K562 (cell line): Measurements from ENCODE around the gene SET. TPM values are rescaled to one million over a fixed set of nuclear protein-coding genes. Genes with fewer than 3 reads are reported as not detected.
A peak's percentile ranks its signal among the peaks of the same experiment; 100 is the strongest.

Experiments used
- ATAC-seq: fragments of 200-7000 bp; cut with Tn5 transposase; 3 replicates; pipeline ENCODE4 v1.9.1; 2020; ENCODE audit warnings: moderate library complexity
- BruUV-seq: library from RNA; stranded (reverse); fragments of 400-500 nt; replicated peaks from 2 replicates; lab custom pipeline; 2021; lab: Mats Ljungman, UMichigan
- CTCF ChIA-PET: fragments of 300-600 bp; formaldehyde crosslinking; extraction: SDS; loops from one replicate; lab custom pipeline; 2021; ENCODE audit warnings: low intra/inter-chr PET ratio; lab: Yijun Ruan, JAX
- POLR2A ChIA-PET: fragments of 300-600, 350-650 bp; sonication (Branson Sonifier 250); formaldehyde crosslinking; extraction: SDS; loops from one replicate; lab custom pipeline; 2021; ENCODE audit warnings: antibody characterized with exemption, inconsistent platforms; lab: Yijun Ruan, JAX
- DNase-seq, 4 experiments: peaks; one replicate each; pipeline versions ENCODE4 v3.0.0 to v3.0.0-alpha.2; 2011 to 2018; ENCODE audit warnings: low spot score in 3 of 4, mixed read lengths in 3 of 4; ENCODE audit errors: extremely low read depth in 1 of 4
- FAIRE-seq: peaks from 2 replicates; lab custom pipeline; 2011; peaks lifted over from hg19 to GRCh38; lab: Jason Lieb, UNC
- H2AFZ ChIP-seq: 2 replicates; pipeline ENCODE4 v1.6.0; 2011; ENCODE audit warnings: low read depth, low read length, control low read depth, inconsistent platforms
- H3K27ac ChIP-seq: fragments of 200-600 bp; 3 replicates; pipeline ENCODE4 v1.8.0; 2011; ENCODE audit warnings: low read depth, mild to moderate bottlenecking, control low read depth, inconsistent platforms, low read length, moderate library complexity, mixed read lengths; ENCODE audit errors: extremely low read depth
- H3K27me3 ChIP-seq, 2 experiments: fragments of 300-600 bp in 1 of 2; 2 replicates in 1 of 2; 3 replicates in 1 of 2; pipeline versions ENCODE4 v1.6.0 to v1.8.0; 2011; ENCODE audit warnings: inconsistent platforms in 2 of 2, low read length in 2 of 2, mild to moderate bottlenecking in 1 of 2, mixed read lengths in 1 of 2, moderate library complexity in 1 of 2; ENCODE audit not compliant: control insufficient read depth in 2 of 2, insufficient read depth in 2 of 2
- H3K36me3 ChIP-seq: fragments of 300-600 bp; 3 replicates; pipeline ENCODE4 v1.8.0; 2011; ENCODE audit warnings: mild to moderate bottlenecking, low read length, inconsistent platforms; ENCODE audit not compliant: control insufficient read depth, insufficient read depth
- H3K4me1 ChIP-seq, 2 experiments: fragments of 200-600 bp in 1 of 2; replicated peaks in 1 of 2; 2 replicates in 1 of 2; 3 replicates in 1 of 2; pipeline versions ENCODE4 v1.5.1 to v1.8.0; 2011; ENCODE audit warnings: inconsistent platforms in 2 of 2, low read length in 2 of 2, mild to moderate bottlenecking in 1 of 2, mixed read lengths in 1 of 2, moderate library complexity in 1 of 2; ENCODE audit not compliant: control insufficient read depth in 2 of 2, insufficient read depth in 2 of 2
- H3K4me2 ChIP-seq: 2 replicates; pipeline ENCODE4 v1.6.1; 2011; ENCODE audit warnings: low read length, control low read depth, inconsistent platforms, mixed read lengths; ENCODE audit not compliant: insufficient read depth
- H3K4me3 ChIP-seq: fragments of 200-600 bp; sonication (generic), shearing (Covaris generic); 2 replicates; pipeline ENCODE4 v1.5.1; 2016; ENCODE audit warnings: control low read depth, inconsistent platforms
- H3K79me2 ChIP-seq: fragments of 200-600 bp; 3 replicates; pipeline ENCODE4 v1.8.0; 2011; ENCODE audit warnings: low read length, inconsistent platforms; ENCODE audit not compliant: control insufficient read depth, insufficient read depth
- H3K9ac ChIP-seq, 2 experiments: 2 replicates each; pipeline versions ENCODE4 v1.6.0 to v1.6.1; 2011; ENCODE audit warnings: low read depth in 2 of 2, low read length in 2 of 2, control low read depth in 1 of 2, inconsistent platforms in 1 of 2, mild to moderate bottlenecking in 1 of 2, mixed read lengths in 1 of 2; ENCODE audit not compliant: insufficient read depth in 1 of 2
- H3K9me1 ChIP-seq: one replicate; pipeline ENCODE4 v1.6.0; 2011; ENCODE audit warnings: inconsistent platforms, mild to moderate bottlenecking, low read length, moderate library complexity; ENCODE audit not compliant: control insufficient read depth, insufficient read depth
- H3K9me3 ChIP-seq: replicated peaks from 2 replicates; pipeline ENCODE4 v1.5.1; 2011; ENCODE audit warnings: low read depth, low read length, inconsistent platforms; ENCODE audit not compliant: control insufficient read depth, insufficient read depth
- H4K20me1 ChIP-seq: replicated peaks from 2 replicates; pipeline ENCODE4 v1.6.1; 2011; ENCODE audit warnings: low read length, inconsistent platforms, mixed read lengths; ENCODE audit not compliant: control insufficient read depth, insufficient read depth
- PRDM10 ChIP-seq: fragments of 450-650 bp; IDR thresholded peaks from 2 replicates; pipeline ENCODE4 v1.6.1; 2018; ENCODE audit not compliant: partially characterized antibody
- ZBTB33 ChIP-seq: sonication (generic); formaldehyde crosslinking; IDR thresholded peaks from 2 replicates; pipeline ENCODE4 v1.8.1; 2023; ENCODE audit warnings: mild to moderate bottlenecking, missing genetic modification reagents
- ZNF24 ChIP-seq: fragments of 450-650 bp; IDR thresholded peaks from 2 replicates; pipeline ENCODE4 v1.6.1; 2016
- WGBS: fragments of 100-300 bp; shearing (Covaris generic); methylation state at CpG from one replicate; pipeline ENCODE4 v1.1.6; 2016; ENCODE audit warnings: low coverage, mixed read lengths; ENCODE audit not compliant: insufficient coverage; ENCODE audit errors: missing lambda C conversion rate; 5-methylcytosine and 5-hydroxymethylcytosine counted together
- in situ Hi-C: fragments of 300-500 bp; cut with MboI; formaldehyde crosslinking; loops from 4 replicates; pipeline ENCODE4 v1.15.0; 2018; ENCODE audit warnings: inconsistent platforms, mixed read lengths
- intact Hi-C: fragments of 100-400 bp; cut with micrococcal nuclease; formaldehyde crosslinking; loops from 2 replicates; pipeline ENCODE4 v1.14.2; 2022
- polyA plus RNA-seq, 8 experiments: library from polyadenylated mRNA; depleted of rRNA in 4 of 8; stranded (reverse) in 5 of 8; unstranded in 3 of 8; fragments of >200 nt; fragmentation: Nextera tagmentation in 2 of 8; fragmentation: Illumina TruSeq in 1 of 8; extraction: Ambion mirVana in 2 of 8; extraction: Trizol in 1 of 8; gene quantifications; 2 replicates each; pipeline versions ENCODE4 v1.2.1 to v1.2.3, GENCODE V29; 2011 to 2014; ENCODE audit warnings: inconsistent platforms in 1 of 8, missing spikeins in 1 of 8
- total RNA-seq, 7 experiments: library from RNA; depleted of rRNA in 6 of 7; stranded (reverse); fragments of >200 nt in 6 of 7; fragmentation: Illumina TruSeq in 2 of 7; extraction: Trizol in 2 of 7; gene quantifications; 2 replicates each; pipeline versions ENCODE4 v1.2.1 to v1.2.3, GENCODE V29; 2011 to 2021; ENCODE audit warnings: low replicate concordance in 1 of 7

The SET gene
- total and polyA plus RNA-seq, 9 of the 15 experiments (the other 6 are each of a cell fraction or from before 2014, with no cell fraction given) = 404 to 1,447 (median 907) TPM

- no peak for ATAC-seq
- CTCF ChIA-PET = no interaction called here
- no peaks in the 10 kb centered on the region for H3K27me3 ChIP-seq
- in situ Hi-C loops (no loop called here), intact Hi-C loops (loop anchor here (10.0 kb wide), 2 partner anchors 409 to 489 kb away; partner anchors contain the start of genes CIZ1, GOLGA2 and SWI5)
- BruUV-seq = no TSS peak
- H3K36me3 ChIP-seq = no peaks in the 10 kb centered on the region
- TF ChIP-seq PRDM10 (peak; percentile 71), ZNF24 (no peak), ZBTB33 (peak; percentile 62)
- TF ChIP-seq, all 486 proteins: peak for 2
- POLR2A ChIA-PET = interaction anchor here (0.7 to 1.0 kb wide), 2 partner anchors 9 to 10 kb away, joined by 4 read pairs; no protein-coding TSS in a partner anchor
- Histone ChIP-seq H4K20me1 (no peaks in the 10 kb centered on the region), H3K79me2 (peaks cover 3% of the 10 kb centered on the region; the same call in 1 of the 3 replicates), H2AFZ (peak overlapping the region; percentile 34; the same call in 1 of the 2 replicates), H3K9me1 (no peaks in the 10 kb centered on the region), H3K9me3 (no peaks in the 10 kb centered on the region), H3K4me1 (peaks cover 22 to 31% of the 10 kb centered on the region in 2 experiments), H3K9ac (no peak overlapping the region; a peak in 1 of 4 replicates), H3K4me3 (no peak overlapping the region), H3K4me2 (no peak overlapping the region), H3K27ac (no peak overlapping the region)
- 72% methylated on average over 20 of the region's 21 CpGs for WGBS
- FAIRE-seq = no peak
- DNase-seq = peak in 1 of 4 experiments; percentile 19
Observed at GRCh38 chr9:128683340-128684064, 5.5 kb upstream of the SET start.
